ACC112 (cell line): ENCODE data around the gene ALS2.
"Not testable (repeated sequence)": the region's sequence is repeated elsewhere in the genome, so short reads cannot be mapped to it uniquely, and the experiment has no call there.

Experiments used
- H2AFZ ChIP-seq: fragments of 200-600 bp; sonication (generic); one replicate; pipeline ENCODE4 v1.6.0; 2017; ENCODE audit warnings: antibody characterized with exemption, low read length; ENCODE audit not compliant: unreplicated experiment
- H3K27ac ChIP-seq: fragments of 200-600 bp; sonication (generic); 2 replicates; pipeline ENCODE4 v1.5.1; 2014; ENCODE audit warnings: low read depth, mild to moderate bottlenecking, antibody characterized with exemption, low read length, moderate library complexity
- H3K27me3 ChIP-seq: fragments of 200-600 bp; sonication (generic); 2 replicates; pipeline ENCODE4 v1.6.1; 2014; ENCODE audit warnings: mild to moderate bottlenecking, antibody characterized with exemption, low read length, moderate library complexity, mixed read lengths; ENCODE audit not compliant: insufficient read depth
- H3K36me3 ChIP-seq: fragments of 200-600 bp; sonication (generic); 2 replicates; pipeline ENCODE4 v1.6.1; 2016; ENCODE audit warnings: mild to moderate bottlenecking, antibody characterized with exemption, low read length, moderate library complexity, mixed read lengths; ENCODE audit not compliant: insufficient read depth
- H3K4me1 ChIP-seq: fragments of 200-600 bp; sonication (generic); one replicate; pipeline ENCODE4 v1.6.1; 2016; ENCODE audit warnings: low read length, mixed read lengths; ENCODE audit not compliant: insufficient read depth, unreplicated experiment, control insufficient read depth
- H3K4me3 ChIP-seq: fragments of 200-600 bp; sonication (generic); 2 replicates; pipeline ENCODE4 v1.5.1; 2014; ENCODE audit warnings: mild to moderate bottlenecking, low read depth, low read length
- H3K79me2 ChIP-seq: fragments of 200-600 bp; sonication (generic); one replicate; pipeline ENCODE4 v1.6.0; 2016; ENCODE audit warnings: low read length; ENCODE audit not compliant: control insufficient read depth, unreplicated experiment, insufficient read depth

ALS2 gene

GRCh38 chr2:201808027-201808426, 27.3 kb upstream of the ALS2 start:
- H3K27me3 ChIP-seq = no peaks in the 10 kb centered on the region
- peak overlapping the region; percentile 97 for H2AFZ ChIP-seq
- peak overlapping the region; percentile 72 for H3K27ac ChIP-seq

GRCh38 chr2:201807452-201807999, 26.8 kb upstream of the ALS2 start:
- H3K4me1 ChIP-seq = peaks cover 24% of the 10 kb centered on the region
- no peaks in the 10 kb centered on the region for H3K27me3 ChIP-seq
- no peaks in the 10 kb centered on the region for H3K79me2 ChIP-seq
- H3K36me3 ChIP-seq = no peaks in the 10 kb centered on the region
- peak overlapping the region; percentile 97 for H2AFZ ChIP-seq
- H3K4me3 ChIP-seq = peak overlapping the region; percentile 67
- H3K27ac ChIP-seq = peak overlapping the region; percentile 72

More at GRCh38 chr2:201808027-201808426, 27.3 kb upstream of the ALS2 start:
- Histone ChIP-seq H3K36me3 (no peaks in the 10 kb centered on the region), H3K79me2 (no peaks in the 10 kb centered on the region), H3K4me1 (peaks cover 24% of the 10 kb centered on the region), H3K4me3 (peak overlapping the region; percentile 67)

GRCh38 chr2:201806442-201807170, 25.9 kb upstream of the ALS2 start, which contains the start of gene CDK15:
Gene CDK15 (plus strand): TSS chr2:201806537. CDS start chr2:201806665, 128 bp downstream.
- Histone ChIP-seq H3K36me3 (no peaks in the 10 kb centered on the region), H3K27ac (peak within 1 kb of the TSS; percentile 72), H3K27me3 (no peaks in the 10 kb centered on the region), H3K4me3 (peak within 1 kb of the TSS; percentile 67), H3K79me2 (no peaks in the 10 kb centered on the region), H3K4me1 (peaks cover 24% of the 10 kb centered on the region), H2AFZ (peak within 1 kb of the TSS; percentile 97)

GRCh38 chr2:201798914-201799285, 18.2 kb upstream of the ALS2 start:
- H3K36me3 ChIP-seq = not testable (repeated sequence)
- Histone ChIP-seq H3K27ac (peak overlapping the region; percentile 87), H2AFZ (peak overlapping the region; percentile 91)

GRCh38 chr2:201798252-201798913, 17.6 kb upstream of the ALS2 start:
- Histone ChIP-seq H3K36me3 (no peaks in the 10 kb centered on the region), H3K27me3 (no peaks in the 10 kb centered on the region), H3K79me2 (no peaks in the 10 kb centered on the region), H3K4me3 (peak overlapping the region; percentile 50), H3K27ac (peak overlapping the region; percentile 87), H3K4me1 (peaks cover 22% of the 10 kb centered on the region), H2AFZ (peak overlapping the region; percentile 91)

More at GRCh38 chr2:201798914-201799285, 18.2 kb upstream of the ALS2 start:
- peaks cover 22% of the 10 kb centered on the region for H3K4me1 ChIP-seq
- H3K27me3 ChIP-seq, H3K79me2 ChIP-seq: not testable (repeated sequence)
- H3K4me3 ChIP-seq = peak overlapping the region; percentile 50; the same call in 1 of the 2 replicates

- H3K27ac ChIP-seq = peak overlapping the region; percentile 87
- no peak overlapping the region for H2AFZ ChIP-seq
- no peaks in the 10 kb centered on the region for H3K27me3 ChIP-seq
- no peaks in the 10 kb centered on the region for H3K36me3 ChIP-seq
- H3K79me2 ChIP-seq = no peaks in the 10 kb centered on the region
- H3K4me3 ChIP-seq = peak overlapping the region; percentile 50
- H3K4me1 ChIP-seq = peaks cover 22% of the 10 kb centered on the region
These were observed 16.6 kb upstream of the ALS2 start for GRCh38 chr2:201797175-201797840.

GRCh38 chr2:201796478-201796865, 15.7 kb upstream of the ALS2 start:
- H3K27me3 ChIP-seq = no peaks in the 10 kb centered on the region
- H3K4me3 ChIP-seq = no peak overlapping the region

GRCh38 chr2:201795607-201796477, 15.1 kb upstream of the ALS2 start:
- Histone ChIP-seq H3K36me3 (no peaks in the 10 kb centered on the region), H3K4me1 (peaks cover 22% of the 10 kb centered on the region), H3K79me2 (no peaks in the 10 kb centered on the region), H2AFZ (no peak overlapping the region), H3K4me3 (no peak overlapping the region), H3K27me3 (no peaks in the 10 kb centered on the region), H3K27ac (no peak overlapping the region)

More at GRCh38 chr2:201796478-201796865, 15.7 kb upstream of the ALS2 start:
- Histone ChIP-seq H3K36me3 (no peaks in the 10 kb centered on the region), H2AFZ (no peak overlapping the region), H3K27ac (no peak overlapping the region), H3K4me1 (peaks cover 22% of the 10 kb centered on the region), H3K79me2 (no peaks in the 10 kb centered on the region)

- Histone ChIP-seq H3K4me1 (peaks cover 22% of the 10 kb centered on the region), H3K4me3 (no peak overlapping the region), H3K27ac (no peak overlapping the region), H3K79me2 (no peaks in the 10 kb centered on the region), H3K36me3 (no peaks in the 10 kb centered on the region), H3K27me3 (no peaks in the 10 kb centered on the region), H2AFZ (no peak overlapping the region)
These were observed 13.6 kb upstream of the ALS2 start for GRCh38 chr2:201794294-201794693.

- Histone ChIP-seq H3K36me3 (no peaks in the 10 kb centered on the region), H3K27ac (no peak overlapping the region), H2AFZ (no peak overlapping the region), H3K27me3 (no peaks in the 10 kb centered on the region), H3K4me3 (no peak overlapping the region), H3K4me1 (peaks cover 17% of the 10 kb centered on the region), H3K79me2 (no peaks in the 10 kb centered on the region)
These were observed 12.9 kb upstream of the ALS2 start for GRCh38 chr2:201793631-201794030.
